GM12875 (cell line): Measurements from ENCODE around the gene PGA4.
"Not testable (repeated sequence)": the region's sequence is repeated elsewhere in the genome, so short reads cannot be mapped to it uniquely, and the experiment has no call there.

ENCODE experiments used
- H3K4me3 ChIP-seq: one replicate; pipeline ENCODE4 v1.5.1; 2011; ENCODE audit warnings: low read depth, low read length, control low read depth
- CTCF ChIP-seq: IDR thresholded peaks from 2 replicates; pipeline ENCODE4 v1.5.1; 2011; ENCODE audit warnings: low read depth, mild to moderate bottlenecking, control low read depth, inconsistent platforms, low read length, moderate library complexity, borderline replicate concordance; ENCODE audit not compliant: insufficient read depth

The PGA4 gene

GRCh38 chr11:61222047-61222446 lies at the start of gene PGA4:
TSS of gene PGA4 (plus strand) at chr11:61222347. CDS start at chr11:61222401, 54 bp downstream.
- not testable (repeated sequence) for H3K4me3 ChIP-seq

GRCh38 chr11:61172356-61172755 lies 49.8 kb upstream of the PGA4 start:
- TF ChIP-seq CTCF = no peak
- no peak overlapping the region for H3K4me3 ChIP-seq

- TF ChIP-seq CTCF = no peak
- no peak overlapping the region for H3K4me3 ChIP-seq
These were observed 49.3 kb upstream of the PGA4 start for GRCh38 chr11:61172888-61173287.

- no peak overlapping the region for H3K4me3 ChIP-seq
- no peak for TF ChIP-seq CTCF
These were observed 48.7 kb upstream of the PGA4 start for GRCh38 chr11:61173456-61173855.

- no peak for TF ChIP-seq CTCF
These were observed 47.9 kb upstream of the PGA4 start for GRCh38 chr11:61174273-61174672.

GRCh38 chr11:61174949-61175348 lies 47.2 kb upstream of the PGA4 start:
- H3K4me3 ChIP-seq = no peak overlapping the region
- TF ChIP-seq CTCF = no peak

More at GRCh38 chr11:61174273-61174672, 47.9 kb upstream of the PGA4 start:
- no peak overlapping the region for H3K4me3 ChIP-seq

GRCh38 chr11:61176446-61176845 lies 45.7 kb upstream of the PGA4 start:
- H3K4me3 ChIP-seq = no peak overlapping the region
- TF ChIP-seq CTCF = no peak

GRCh38 chr11:61180205-61180604 lies 41.9 kb upstream of the PGA4 start:
- H3K4me3 ChIP-seq = not testable (repeated sequence)
